ENCODE data around the gene LDLRAD2.

- TF ChIP-seq CTCF (IDR thresholded peaks at IDR 0.05; ENCODE audit: insufficient read depth, low read depth, low read length) (no peak), EZH2 (IDR thresholded peaks at IDR 0.05; ENCODE audit: insufficient read depth, low read length) (no peak)
These were observed 60.5 kb downstream of the LDLRAD2 start for GRCh38 chr1:21872445-21873079.
